Loucy (cell line): ENCODE results near the gene LAP3.

ENCODE experiments used
- H2AFZ ChIP-seq: fragments of 200-600 bp; sonication (generic); 2 replicates; pipeline ENCODE4 v1.6.0; 2016; ENCODE audit warnings: antibody characterized with exemption, mild to moderate bottlenecking, low read length, moderate library complexity
- H3F3A ChIP-seq: fragments of 200-600 bp; 2 replicates; pipeline ENCODE4 v1.6.0; 2016; ENCODE audit warnings: antibody characterized with exemption, low read depth, mild to moderate bottlenecking
- H3K27me3 ChIP-seq: fragments of 200-600 bp; sonication (generic); 2 replicates; pipeline ENCODE4 v1.6.1; 2014; ENCODE audit warnings: low read length, mild to moderate bottlenecking; ENCODE audit not compliant: insufficient read depth, poor library complexity, severe bottlenecking
- H3K36me3 ChIP-seq: fragments of 200-600 bp; sonication (generic); 2 replicates; pipeline ENCODE4 v1.6.1; 2016; ENCODE audit warnings: low read length; ENCODE audit not compliant: insufficient read depth
- H3K4me1 ChIP-seq: fragments of 200-600 bp; sonication (generic); 2 replicates; pipeline ENCODE4 v1.5.1; 2014; ENCODE audit warnings: low read length, mild to moderate bottlenecking; ENCODE audit not compliant: insufficient read depth, poor library complexity, severe bottlenecking
- H3K4me2 ChIP-seq: fragments of 200-600 bp; sonication (generic); 2 replicates; pipeline ENCODE4 v1.6.0; 2014; ENCODE audit warnings: antibody characterized with exemption, low read length, low read depth, mild to moderate bottlenecking; ENCODE audit not compliant: poor library complexity, severe bottlenecking
- H3K4me3 ChIP-seq: fragments of 200-600 bp; sonication (generic); 2 replicates; pipeline ENCODE4 v1.5.1; 2014; ENCODE audit warnings: low read length, mild to moderate bottlenecking, mixed read lengths; ENCODE audit not compliant: poor library complexity, severe bottlenecking
- H3K79me2 ChIP-seq: fragments of 200-600 bp; sonication (generic); 2 replicates; pipeline ENCODE4 v1.6.1; 2014; ENCODE audit warnings: low read length; ENCODE audit not compliant: insufficient read depth
- H3K9ac ChIP-seq: fragments of 200-600 bp; sonication (generic); 2 replicates; pipeline ENCODE4 v1.6.0; 2014; ENCODE audit warnings: mild to moderate bottlenecking, low read depth, low read length, moderate library complexity; ENCODE audit not compliant: poor library complexity, severe bottlenecking
- H3K9me2 ChIP-seq: fragments of 200-600 bp; sonication (generic); replicated peaks from 2 replicates; pipeline ENCODE4 v1.6.1; 2016; ENCODE audit warnings: low read depth, low read length, mixed read lengths
- H3K9me3 ChIP-seq: fragments of 200-600 bp; sonication (generic); 2 replicates; pipeline ENCODE4 v1.6.1; 2014; ENCODE audit warnings: mild to moderate bottlenecking, antibody characterized with exemption, low read length, low read depth; ENCODE audit not compliant: insufficient read depth
- H4K20me1 ChIP-seq: fragments of 200-600 bp; sonication (generic); 2 replicates; pipeline ENCODE4 v1.6.0; 2014; ENCODE audit warnings: antibody characterized with exemption, low read length, mild to moderate bottlenecking; ENCODE audit not compliant: insufficient read depth, poor library complexity, severe bottlenecking
- EZH2phosphoT487 ChIP-seq: fragments of 200-600 bp; IDR thresholded peaks from 2 replicates; pipeline ENCODE4 v1.6.1; 2018; ENCODE audit warnings: antibody characterized with exemption, mild to moderate bottlenecking, moderate library complexity, borderline replicate concordance
- TF ChIP-seq, protein P1 (sequence below): fragments of 200-600 bp; sonication (generic); conservative IDR thresholded peaks from 2 replicates; pipeline ENCODE4 v1.5.1; 2014; ENCODE audit warnings: mild to moderate bottlenecking, antibody characterized with exemption, low read length

Gene LAP3

GRCh38 chr4:17639136-17639535, 62.1 kb downstream of the LAP3 start:
- Histone ChIP-seq H3K27me3 (no peaks in the 10 kb centered on the region), H3K9ac (no peak overlapping the region), H4K20me1 (no peaks in the 10 kb centered on the region), H3K79me2 (no peaks in the 10 kb centered on the region), H2AFZ (no peak overlapping the region), H3K4me3 (no peak overlapping the region), H3K36me3 (peaks cover 8% of the 10 kb centered on the region; the same call in 1 of the 2 replicates), H3F3A (no peaks in the 10 kb centered on the region; the same call in 1 of the 2 replicates), H3K4me1 (no peaks in the 10 kb centered on the region), H3K4me2 (no peak overlapping the region), H3K9me3 (no peaks in the 10 kb centered on the region), H3K9me2 (no peaks in the 10 kb centered on the region)
- TF ChIP-seq, protein P1, sequence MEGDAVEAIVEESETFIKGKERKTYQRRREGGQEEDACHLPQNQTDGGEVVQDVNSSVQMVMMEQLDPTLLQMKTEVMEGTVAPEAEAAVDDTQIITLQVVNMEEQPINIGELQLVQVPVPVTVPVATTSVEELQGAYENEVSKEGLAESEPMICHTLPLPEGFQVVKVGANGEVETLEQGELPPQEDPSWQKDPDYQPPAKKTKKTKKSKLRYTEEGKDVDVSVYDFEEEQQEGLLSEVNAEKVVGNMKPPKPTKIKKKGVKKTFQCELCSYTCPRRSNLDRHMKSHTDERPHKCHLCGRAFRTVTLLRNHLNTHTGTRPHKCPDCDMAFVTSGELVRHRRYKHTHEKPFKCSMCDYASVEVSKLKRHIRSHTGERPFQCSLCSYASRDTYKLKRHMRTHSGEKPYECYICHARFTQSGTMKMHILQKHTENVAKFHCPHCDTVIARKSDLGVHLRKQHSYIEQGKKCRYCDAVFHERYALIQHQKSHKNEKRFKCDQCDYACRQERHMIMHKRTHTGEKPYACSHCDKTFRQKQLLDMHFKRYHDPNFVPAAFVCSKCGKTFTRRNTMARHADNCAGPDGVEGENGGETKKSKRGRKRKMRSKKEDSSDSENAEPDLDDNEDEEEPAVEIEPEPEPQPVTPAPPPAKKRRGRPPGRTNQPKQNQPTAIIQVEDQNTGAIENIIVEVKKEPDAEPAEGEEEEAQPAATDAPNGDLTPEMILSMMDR: no peak
- TF ChIP-seq EZH2phosphoT487: no peak

DNA sequence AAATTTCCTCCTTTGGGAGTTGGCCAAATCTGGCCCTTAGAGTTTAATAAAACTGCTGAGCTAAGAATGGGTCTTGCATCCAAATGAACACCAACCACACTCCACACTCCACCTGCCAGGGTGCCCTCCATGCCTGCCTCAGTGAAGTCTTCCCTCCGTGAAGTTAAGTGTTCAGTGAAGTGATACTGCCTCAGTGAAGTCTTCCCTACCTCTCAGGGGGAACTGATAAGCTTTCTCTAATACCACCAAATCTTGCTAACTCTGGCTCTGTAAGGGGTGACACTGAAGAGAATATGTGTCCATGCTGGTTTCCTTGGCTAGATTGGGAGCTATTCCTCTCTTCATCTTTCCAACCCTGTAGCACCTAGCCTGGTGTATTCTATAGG, 65.4 kb downstream of the LAP3 start:
- Histone ChIP-seq H3K79me2 (no peaks in the 10 kb centered on the region), H3K27me3 (no peaks in the 10 kb centered on the region), H3K4me3 (no peak overlapping the region), H3F3A (no peaks in the 10 kb centered on the region), H3K36me3 (no peaks in the 10 kb centered on the region), H3K9ac (no peak overlapping the region), H3K9me3 (no peaks in the 10 kb centered on the region), H2AFZ (no peak overlapping the region), H3K9me2 (no peaks in the 10 kb centered on the region), H4K20me1 (no peaks in the 10 kb centered on the region), H3K4me2 (no peak overlapping the region), H3K4me1 (no peaks in the 10 kb centered on the region)
- TF ChIP-seq EZH2phosphoT487: no peak
- TF ChIP-seq, protein P1: no peak

DNA sequence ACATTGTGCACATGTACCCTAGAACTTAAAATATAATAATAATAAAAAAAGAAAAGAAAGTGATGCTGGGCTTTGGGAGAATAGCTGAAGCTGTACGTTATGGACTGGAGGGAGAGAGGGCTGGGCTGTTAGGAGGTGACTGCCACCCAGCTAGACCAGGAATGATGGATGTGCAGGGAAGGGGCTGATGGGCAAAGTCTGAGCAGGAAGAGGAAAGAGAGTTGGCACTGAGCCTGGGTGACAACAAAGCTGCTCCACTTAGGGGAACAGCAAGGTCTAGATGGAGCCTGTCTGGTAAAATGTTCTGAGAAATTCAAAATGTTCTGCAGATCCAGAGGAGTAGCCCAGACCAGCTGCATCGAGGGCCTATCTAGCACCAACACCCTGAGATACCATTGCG, 69.7 kb downstream of the LAP3 start:
- Histone ChIP-seq H4K20me1 (no peaks in the 10 kb centered on the region), H3K9ac (no peak overlapping the region), H2AFZ (no peak overlapping the region), H3K4me2 (no peak overlapping the region), H3K36me3 (no peaks in the 10 kb centered on the region), H3K4me1 (peaks cover 3% of the 10 kb centered on the region), H3K9me3 (no peaks in the 10 kb centered on the region), H3F3A (no peaks in the 10 kb centered on the region), H3K79me2 (no peaks in the 10 kb centered on the region), H3K9me2 (no peaks in the 10 kb centered on the region), H3K4me3 (no peak overlapping the region), H3K27me3 (no peaks in the 10 kb centered on the region)
- TF ChIP-seq EZH2phosphoT487: no peak
- TF ChIP-seq, protein P1: no peak
